Loucy (cell line): ENCODE results near the gene PSME4.

Source experiments
- H2AFZ ChIP-seq: fragments of 200-600 bp; sonication (generic); 2 replicates; pipeline ENCODE4 v1.6.0; 2016; ENCODE audit warnings: antibody characterized with exemption, mild to moderate bottlenecking, low read length, moderate library complexity
- H3F3A ChIP-seq: fragments of 200-600 bp; 2 replicates; pipeline ENCODE4 v1.6.0; 2016; ENCODE audit warnings: antibody characterized with exemption, low read depth, mild to moderate bottlenecking
- H3K27me3 ChIP-seq: fragments of 200-600 bp; sonication (generic); 2 replicates; pipeline ENCODE4 v1.6.1; 2014; ENCODE audit warnings: low read length, mild to moderate bottlenecking; ENCODE audit not compliant: insufficient read depth, poor library complexity, severe bottlenecking
- H3K36me3 ChIP-seq: fragments of 200-600 bp; sonication (generic); 2 replicates; pipeline ENCODE4 v1.6.1; 2016; ENCODE audit warnings: low read length; ENCODE audit not compliant: insufficient read depth
- H3K4me1 ChIP-seq: fragments of 200-600 bp; sonication (generic); 2 replicates; pipeline ENCODE4 v1.5.1; 2014; ENCODE audit warnings: low read length, mild to moderate bottlenecking; ENCODE audit not compliant: insufficient read depth, poor library complexity, severe bottlenecking
- H3K4me2 ChIP-seq: fragments of 200-600 bp; sonication (generic); 2 replicates; pipeline ENCODE4 v1.6.0; 2014; ENCODE audit warnings: antibody characterized with exemption, low read length, low read depth, mild to moderate bottlenecking; ENCODE audit not compliant: poor library complexity, severe bottlenecking
- H3K4me3 ChIP-seq: fragments of 200-600 bp; sonication (generic); 2 replicates; pipeline ENCODE4 v1.5.1; 2014; ENCODE audit warnings: low read length, mild to moderate bottlenecking, mixed read lengths; ENCODE audit not compliant: poor library complexity, severe bottlenecking
- H3K79me2 ChIP-seq: fragments of 200-600 bp; sonication (generic); 2 replicates; pipeline ENCODE4 v1.6.1; 2014; ENCODE audit warnings: low read length; ENCODE audit not compliant: insufficient read depth
- H3K9ac ChIP-seq: fragments of 200-600 bp; sonication (generic); 2 replicates; pipeline ENCODE4 v1.6.0; 2014; ENCODE audit warnings: mild to moderate bottlenecking, low read depth, low read length, moderate library complexity; ENCODE audit not compliant: poor library complexity, severe bottlenecking
- H3K9me2 ChIP-seq: fragments of 200-600 bp; sonication (generic); replicated peaks from 2 replicates; pipeline ENCODE4 v1.6.1; 2016; ENCODE audit warnings: low read depth, low read length, mixed read lengths
- H3K9me3 ChIP-seq: fragments of 200-600 bp; sonication (generic); 2 replicates; pipeline ENCODE4 v1.6.1; 2014; ENCODE audit warnings: mild to moderate bottlenecking, antibody characterized with exemption, low read length, low read depth; ENCODE audit not compliant: insufficient read depth
- H4K20me1 ChIP-seq: fragments of 200-600 bp; sonication (generic); 2 replicates; pipeline ENCODE4 v1.6.0; 2014; ENCODE audit warnings: antibody characterized with exemption, low read length, mild to moderate bottlenecking; ENCODE audit not compliant: insufficient read depth, poor library complexity, severe bottlenecking
- CTCF ChIP-seq: fragments of 200-600 bp; sonication (generic); conservative IDR thresholded peaks from 2 replicates; pipeline ENCODE4 v1.5.1; 2014; ENCODE audit warnings: mild to moderate bottlenecking, antibody characterized with exemption, low read length
- EZH2phosphoT487 ChIP-seq: fragments of 200-600 bp; IDR thresholded peaks from 2 replicates; pipeline ENCODE4 v1.6.1; 2018; ENCODE audit warnings: antibody characterized with exemption, mild to moderate bottlenecking, moderate library complexity, borderline replicate concordance

Gene PSME4

GRCh38 chr2:53970724-53971602, at the start of gene PSME4:
Gene PSME4 (minus strand): TSS chr2:53970993. CDS start chr2:53970784, 209 bp downstream.
- Histone ChIP-seq H3K9ac (peak within 1 kb of the TSS; percentile 91), H3K79me2 (peaks cover 55% of the 10 kb centered on the region), H3K4me2 (peak within 1 kb of the TSS; percentile 95), H2AFZ (peak within 1 kb of the TSS; percentile 85), H3K4me1 (peaks cover 23% of the 10 kb centered on the region), H3K9me3 (no peaks in the 10 kb centered on the region), H3K36me3 (no peaks in the 10 kb centered on the region), H3K9me2 (no peaks in the 10 kb centered on the region), H3K4me3 (peak within 1 kb of the TSS; percentile 94), H4K20me1 (peaks cover 36% of the 10 kb centered on the region), H3K27me3 (no peaks in the 10 kb centered on the region), H3F3A (no peaks in the 10 kb centered on the region)
- TF ChIP-seq EZH2phosphoT487: no peak
- TF ChIP-seq CTCF: no peak

GRCh38 chr2:54015798-54016699, 45.3 kb upstream of the PSME4 start:
- no peaks in the 10 kb centered on the region for H4K20me1 ChIP-seq
- no peak overlapping the region for H2AFZ ChIP-seq
- no peaks in the 10 kb centered on the region for H3K9me3 ChIP-seq
- H3K9me2 ChIP-seq: no peaks in the 10 kb centered on the region
- peaks cover 24% of the 10 kb centered on the region for H3K4me1 ChIP-seq
- H3F3A ChIP-seq: no peaks in the 10 kb centered on the region
- H3K79me2 ChIP-seq: no peaks in the 10 kb centered on the region
- H3K4me2 ChIP-seq: no peak overlapping the region
- H3K9ac ChIP-seq: no peak overlapping the region
- no peaks in the 10 kb centered on the region for H3K27me3 ChIP-seq
- no peak overlapping the region for H3K4me3 ChIP-seq
- TF ChIP-seq EZH2phosphoT487 (no peak), CTCF (no peak)
- no peaks in the 10 kb centered on the region for H3K36me3 ChIP-seq

GRCh38 chr2:54013996-54014395, 43.2 kb upstream of the PSME4 start:
- Histone ChIP-seq H3K4me3 (peak overlapping the region; percentile 60), H3F3A (no peaks in the 10 kb centered on the region), H3K9ac (peak overlapping the region; percentile 43), H2AFZ (no peak overlapping the region), H3K9me3 (no peaks in the 10 kb centered on the region), H3K27me3 (no peaks in the 10 kb centered on the region), H3K4me1 (peaks cover 24% of the 10 kb centered on the region), H3K9me2 (no peaks in the 10 kb centered on the region), H3K4me2 (peak overlapping the region; percentile 72), H3K79me2 (no peaks in the 10 kb centered on the region), H4K20me1 (no peaks in the 10 kb centered on the region), H3K36me3 (no peaks in the 10 kb centered on the region)
- TF ChIP-seq EZH2phosphoT487 (no peak), CTCF (no peak)
